HG03575 (cell line): Measurements from ENCODE around the gene MARCHF5.
A peak's percentile ranks its signal among the peaks of the same experiment; 100 is the strongest.

Experiments used
- ATAC-seq: cut with Tn5 transposase; IDR thresholded peaks from one replicate; pipeline ENCODE4 v1.9.1; 2021; ENCODE audit not compliant: unreplicated experiment, insufficient number of reproducible peaks, low FRiP score; ENCODE audit errors: extremely low read depth

MARCHF5 gene

GRCh38 chr10:92290837-92291615, at the start of gene MARCHF5, which contains the start of gene CPEB3:
MARCHF5 (plus strand) TSS chr10:92291167; CDS start chr10:92291495, 328 bp downstream.
CPEB3 (minus strand) TSS chr10:92291078; CDS start chr10:92240350, 50,728 bp downstream.
- peak; percentile 78 for ATAC-seq

- ATAC-seq = no peak
Measured at GRCh38 chr10:92241501-92241900, 49.5 kb upstream of the MARCHF5 start.

- no peak for ATAC-seq
Measured at GRCh38 chr10:92242380-92242779, 48.6 kb upstream of the MARCHF5 start.

- ATAC-seq = no peak
Measured at GRCh38 chr10:92242910-92243671, 47.9 kb upstream of the MARCHF5 start.

- peak; percentile 57 for ATAC-seq
Measured at GRCh38 chr10:92244796-92245195, 46.2 kb upstream of the MARCHF5 start.

- ATAC-seq = no peak
Measured at GRCh38 chr10:92248566-92248965, 42.4 kb upstream of the MARCHF5 start.

GRCh38 chr10:92263396-92263795, 27.6 kb upstream of the MARCHF5 start:
- no peak for ATAC-seq

GRCh38 chr10:92264249-92264648, 26.7 kb upstream of the MARCHF5 start:
- ATAC-seq = no peak

- no peak for ATAC-seq
Measured at GRCh38 chr10:92265687-92266258, 25.2 kb upstream of the MARCHF5 start.

- ATAC-seq = no peak
Measured at GRCh38 chr10:92267343-92267742, 23.6 kb upstream of the MARCHF5 start.

GRCh38 chr10:92268748-92269147, 22.2 kb upstream of the MARCHF5 start:
- ATAC-seq = no peak

GRCh38 chr10:92274071-92274470, 16.9 kb upstream of the MARCHF5 start:
- ATAC-seq = no peak

GRCh38 chr10:92278996-92279696, 11.8 kb upstream of the MARCHF5 start:
- ATAC-seq = no peak

GRCh38 chr10:92284112-92284704, 6.8 kb upstream of the MARCHF5 start:
- no peak for ATAC-seq

- no peak for ATAC-seq
Measured at GRCh38 chr10:92290076-92290836, 711 bp upstream of the MARCHF5 start.

GRCh38 chr10:92291616-92291865, 574 bp downstream of the MARCHF5 start:
- no peak for ATAC-seq

GRCh38 chr10:92291921-92292845, 1.2 kb downstream of the MARCHF5 start:
- no peak for ATAC-seq
